Right kidney (tissue), 1 donor: ENCODE measurements around the gene TMEM198.

Experiments used
- DNase-seq: peaks from one replicate; pipeline ENCODE4 v3.0.0-alpha.2; 2016

TMEM198 gene

DNA sequence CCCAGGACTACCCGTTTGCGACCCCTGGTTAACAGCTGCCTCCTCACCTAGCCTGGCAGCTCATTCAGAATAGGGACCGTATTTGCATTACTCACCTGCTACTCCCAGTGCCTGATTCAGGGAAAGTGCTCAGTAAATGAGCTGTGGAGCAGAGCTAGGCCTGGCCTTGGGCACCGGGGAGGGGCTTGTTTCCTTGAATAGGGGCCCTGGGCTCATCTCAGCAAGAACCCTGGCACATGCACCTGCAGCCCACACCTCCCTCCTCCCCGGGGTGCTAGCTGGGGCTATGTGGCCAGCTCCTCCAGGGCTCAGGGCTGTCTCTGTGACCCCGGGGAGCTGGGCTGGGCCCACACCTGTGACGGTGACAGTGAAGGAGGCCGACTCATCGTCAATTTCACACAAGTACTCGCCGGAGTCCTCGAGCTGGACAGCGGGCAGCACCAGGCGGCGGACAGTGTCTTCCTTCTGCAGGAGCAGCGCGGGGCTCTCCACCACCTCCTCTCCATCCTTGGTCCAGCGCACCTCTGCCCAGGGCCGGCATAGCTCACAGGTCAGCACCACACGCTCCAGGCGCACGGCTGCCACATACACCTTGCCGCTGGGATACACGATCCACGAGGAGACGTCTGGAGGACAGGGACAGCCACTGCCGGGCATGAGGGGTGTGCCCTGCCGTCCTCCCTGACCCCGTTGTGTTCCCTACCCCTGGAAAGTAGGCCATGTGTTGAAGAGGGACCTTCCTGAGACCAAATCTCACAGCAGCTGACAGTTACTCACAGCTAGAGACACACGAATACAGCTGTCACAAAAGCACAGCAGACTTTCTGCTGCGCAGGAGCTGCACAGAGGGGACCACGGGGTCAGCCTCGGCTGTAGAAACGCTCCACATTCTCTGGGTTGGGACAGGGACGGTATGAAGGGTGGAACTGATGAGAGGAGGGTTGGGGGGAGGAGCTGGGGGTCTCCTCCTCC is 18.5 kb downstream of the TMEM198 start:
- no peak for DNase-seq

DNA sequence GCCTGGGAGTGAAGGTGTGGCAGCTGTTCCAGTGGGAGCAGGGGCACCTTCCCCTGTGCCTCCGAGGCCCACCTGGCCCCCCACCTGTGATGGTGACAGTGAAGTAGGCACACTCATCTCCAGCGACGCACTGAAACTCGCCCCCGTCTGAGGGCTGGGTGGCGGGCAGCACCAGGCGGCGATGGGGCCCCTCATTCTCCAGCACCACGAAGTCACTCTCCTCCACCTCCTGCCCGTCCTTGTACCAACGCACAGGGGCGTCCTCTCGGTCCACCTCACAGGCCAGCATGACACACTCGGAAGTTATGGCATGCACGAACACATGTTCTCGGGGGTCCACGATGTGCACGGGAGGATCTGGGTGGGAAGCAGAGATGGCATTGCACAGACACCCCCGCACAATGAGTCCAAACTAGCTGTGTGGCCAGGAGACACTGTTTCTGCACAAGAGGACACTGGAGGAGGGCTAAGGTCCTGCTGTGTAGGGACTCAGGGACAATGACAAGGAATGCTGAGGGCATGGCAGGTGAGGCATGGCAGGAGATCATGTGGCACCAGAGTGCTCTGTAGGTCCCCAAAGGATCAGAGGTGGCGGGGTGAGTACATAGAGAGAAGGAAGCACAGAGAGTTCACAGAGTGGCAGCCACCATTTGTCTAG is 19.6 kb downstream of the TMEM198 start:
- DNase-seq: no peak

DNA sequence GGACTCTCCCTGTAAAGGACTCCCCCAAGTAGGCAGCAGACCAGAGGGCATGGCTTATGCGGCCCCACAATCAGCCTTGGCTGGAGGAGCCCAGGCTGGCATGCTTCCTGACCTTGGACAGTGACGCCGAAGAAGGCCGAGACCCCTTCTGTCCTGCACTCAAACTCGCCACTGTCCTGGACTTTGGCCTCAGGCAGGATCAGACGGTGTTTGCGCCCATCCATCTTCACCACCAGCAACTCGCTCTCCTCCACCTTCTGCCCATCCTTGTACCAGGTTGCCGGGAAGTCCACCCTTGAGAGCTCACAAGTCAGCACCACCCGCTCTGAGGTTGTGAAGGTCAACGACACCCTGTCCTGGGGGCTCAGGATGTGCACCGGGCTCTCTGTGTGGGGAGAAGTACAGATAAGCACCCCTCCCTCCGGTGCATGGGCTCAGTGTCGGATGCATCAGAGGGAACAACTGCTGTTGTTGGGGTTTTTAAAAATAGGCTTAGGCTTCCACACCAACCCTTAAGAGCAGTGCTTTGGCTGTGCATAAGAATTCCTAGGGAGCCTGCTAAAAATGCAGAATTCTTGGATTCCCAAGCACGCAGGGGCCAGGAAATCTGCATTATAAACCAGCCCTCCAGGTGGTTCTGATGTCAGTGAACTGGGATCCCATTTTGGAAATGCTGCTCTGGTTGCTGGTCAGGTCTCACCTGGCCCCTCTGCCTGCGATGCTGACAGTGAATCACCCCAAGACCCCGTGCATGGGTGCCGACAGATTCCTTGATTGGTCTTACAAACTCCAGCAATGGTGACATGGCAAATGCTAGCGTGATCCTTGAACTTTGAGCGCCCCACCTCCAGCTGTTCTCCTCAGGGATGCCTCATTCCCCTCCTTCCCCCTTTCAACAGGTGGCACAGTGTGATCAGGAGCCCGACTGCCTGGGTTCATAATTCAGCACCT is 21.6 kb downstream of the TMEM198 start:
- DNase-seq: no peak

DNA sequence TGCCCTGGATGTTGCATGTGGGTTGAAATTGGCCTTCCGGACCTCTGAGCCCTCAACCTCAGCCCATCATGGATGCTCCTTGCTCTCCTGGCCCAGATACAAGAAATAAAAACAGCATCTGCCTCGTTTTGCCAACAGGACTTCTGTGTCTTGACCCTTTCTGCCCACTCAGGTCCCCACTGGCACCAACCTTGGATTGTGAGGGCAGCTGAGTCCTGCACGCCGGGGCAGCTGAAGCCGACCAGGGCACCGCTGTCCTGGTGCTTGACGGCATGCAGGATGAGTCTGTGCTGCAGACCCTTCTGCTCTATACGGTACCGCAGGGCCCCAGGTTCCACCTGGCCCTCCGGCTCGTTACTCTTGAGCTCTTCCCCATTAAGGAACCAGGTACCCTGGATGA is 22.8 kb downstream of the TMEM198 start:
- no peak for DNase-seq

DNA sequence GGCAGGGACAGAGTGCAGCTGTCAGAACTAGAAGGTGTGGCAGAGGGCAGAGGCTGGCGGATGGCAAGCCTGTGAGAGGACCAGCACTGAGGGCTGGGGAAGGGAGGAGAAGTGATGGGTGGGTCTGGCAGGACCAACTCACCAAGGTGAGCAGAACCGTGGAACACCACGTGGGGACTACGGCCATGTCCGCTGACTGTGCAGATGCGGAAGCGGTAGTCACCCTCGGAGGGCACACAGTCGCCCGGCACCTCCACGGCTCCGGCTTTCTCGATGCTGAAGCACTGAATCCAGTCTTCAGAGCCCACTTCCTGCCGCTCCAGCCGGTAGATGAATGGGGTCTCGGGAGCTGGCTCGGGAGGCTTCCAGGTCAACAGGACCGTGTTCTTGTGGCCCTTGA is 23.3 kb downstream of the TMEM198 start:
- no peak for DNase-seq

GRCh38 chr2:219567791-219568361 is 24.0 kb downstream of the TMEM198 start:
- DNase-seq: no peak

- no peak for DNase-seq
Measured at GRCh38 chr2:219569041-219569440, 25.2 kb downstream of the TMEM198 start.

DNA sequence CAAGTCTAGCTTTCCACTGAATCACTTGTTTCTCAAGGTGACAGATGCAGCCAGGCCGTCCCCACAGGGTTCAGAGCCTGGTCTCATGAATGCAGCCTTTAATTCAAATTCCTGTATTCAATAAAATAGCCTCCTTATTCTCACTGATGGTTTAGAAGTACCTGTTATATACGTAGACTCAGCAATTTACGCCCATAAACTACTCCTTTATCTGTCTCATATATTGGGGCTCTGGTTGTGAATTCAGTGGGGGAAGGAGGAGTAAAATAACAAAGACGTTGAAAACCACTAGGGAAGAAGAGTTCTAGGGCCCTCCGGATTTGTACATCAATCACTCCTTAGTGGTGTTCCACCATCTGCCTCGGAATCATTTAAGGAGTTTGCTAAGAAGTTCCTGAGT is 25.8 kb downstream of the TMEM198 start:
- DNase-seq: no peak

DNA sequence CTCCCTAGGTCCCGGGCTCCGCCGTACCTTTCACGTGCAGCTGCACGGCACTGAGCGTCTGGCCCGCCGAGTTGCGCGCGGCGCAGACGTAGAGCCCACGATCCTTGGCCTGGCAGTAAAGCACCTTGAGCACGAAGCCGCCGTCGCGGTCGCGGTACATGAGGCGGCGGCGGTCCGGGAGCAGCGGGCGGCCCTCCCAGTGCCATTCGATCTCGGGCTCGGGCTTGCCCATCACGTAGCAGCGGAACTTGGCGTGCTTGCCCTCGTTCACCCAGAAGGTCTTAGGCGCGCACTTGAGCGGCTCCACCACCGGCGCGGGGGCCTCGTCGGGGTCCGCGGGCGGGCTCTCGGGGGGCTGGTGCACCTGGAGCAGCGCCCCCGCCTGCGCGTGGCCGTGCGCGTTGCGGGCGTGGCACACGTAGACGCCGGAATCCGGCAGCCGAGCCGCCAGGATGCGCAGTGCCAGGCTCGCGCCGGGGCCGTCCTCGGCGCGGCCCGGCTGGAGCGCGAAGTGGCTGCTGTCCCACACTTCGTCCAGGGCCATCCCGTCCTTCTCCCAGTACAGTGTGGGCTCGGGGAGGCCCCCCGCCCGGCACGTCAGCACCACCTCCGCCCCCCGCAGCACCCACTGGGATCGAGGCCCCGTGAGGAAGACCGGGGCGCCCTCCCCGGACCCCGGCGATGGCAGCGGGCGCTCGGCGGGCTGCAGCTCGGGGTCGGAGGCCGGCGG is 26.5 kb downstream of the TMEM198 start:
- peak; percentile 73 for DNase-seq

- DNase-seq: peak; percentile 80
Measured at GRCh38 chr2:219570924-219571310, 27.1 kb downstream of the TMEM198 start.

GRCh38 chr2:219571311-219572236 is 27.7 kb downstream of the TMEM198 start, which contains the start of gene OBSL1:
Gene OBSL1, minus strand, starts transcription at chr2:219571539. Its CDS starts 307 bp downstream, at chr2:219571232.
- DNase-seq: peak; percentile 77

- no peak for DNase-seq
Measured at GRCh38 chr2:219572237-219573001, 28.6 kb downstream of the TMEM198 start, which contains the start of gene INHA. Gene INHA, plus strand, starts transcription at chr2:219572310. Its CDS starts 65 bp downstream, at chr2:219572375.

GRCh38 chr2:219573166-219573565 is 29.3 kb downstream of the TMEM198 start:
- DNase-seq: no peak

DNA sequence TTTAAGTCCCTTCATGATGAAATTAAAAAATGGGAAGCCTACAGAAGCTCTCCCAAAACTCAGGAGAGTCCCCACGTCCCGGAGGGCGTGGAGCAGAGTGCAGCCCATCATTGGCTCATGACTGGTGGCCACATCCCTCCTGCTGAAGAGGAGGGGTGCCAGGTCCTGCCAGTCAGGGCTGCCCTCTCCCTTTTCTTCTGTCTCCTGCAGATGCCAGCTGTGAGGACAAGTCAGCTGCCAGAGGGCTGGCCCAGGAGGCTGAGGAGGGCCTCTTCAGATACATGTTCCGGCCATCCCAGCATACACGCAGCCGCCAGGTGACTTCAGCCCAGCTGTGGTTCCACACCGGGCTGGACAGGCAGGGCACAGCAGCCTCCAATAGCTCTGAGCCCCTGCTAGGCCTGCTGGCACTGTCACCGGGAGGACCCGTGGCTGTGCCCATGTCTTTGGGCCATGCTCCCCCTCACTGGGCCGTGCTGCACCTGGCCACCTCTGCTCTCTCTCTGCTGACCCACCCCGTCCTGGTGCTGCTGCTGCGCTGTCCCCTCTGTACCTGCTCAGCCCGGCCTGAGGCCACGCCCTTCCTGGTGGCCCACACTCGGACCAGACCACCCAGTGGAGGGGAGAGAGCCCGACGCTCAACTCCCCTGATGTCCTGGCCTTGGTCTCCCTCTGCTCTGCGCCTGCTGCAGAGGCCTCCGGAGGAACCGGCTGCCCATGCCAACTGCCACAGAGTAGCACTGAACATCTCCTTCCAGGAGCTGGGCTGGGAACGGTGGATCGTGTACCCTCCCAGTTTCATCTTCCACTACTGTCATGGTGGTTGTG is 30.9 kb downstream of the TMEM198 start:
- no peak for DNase-seq

DNA sequence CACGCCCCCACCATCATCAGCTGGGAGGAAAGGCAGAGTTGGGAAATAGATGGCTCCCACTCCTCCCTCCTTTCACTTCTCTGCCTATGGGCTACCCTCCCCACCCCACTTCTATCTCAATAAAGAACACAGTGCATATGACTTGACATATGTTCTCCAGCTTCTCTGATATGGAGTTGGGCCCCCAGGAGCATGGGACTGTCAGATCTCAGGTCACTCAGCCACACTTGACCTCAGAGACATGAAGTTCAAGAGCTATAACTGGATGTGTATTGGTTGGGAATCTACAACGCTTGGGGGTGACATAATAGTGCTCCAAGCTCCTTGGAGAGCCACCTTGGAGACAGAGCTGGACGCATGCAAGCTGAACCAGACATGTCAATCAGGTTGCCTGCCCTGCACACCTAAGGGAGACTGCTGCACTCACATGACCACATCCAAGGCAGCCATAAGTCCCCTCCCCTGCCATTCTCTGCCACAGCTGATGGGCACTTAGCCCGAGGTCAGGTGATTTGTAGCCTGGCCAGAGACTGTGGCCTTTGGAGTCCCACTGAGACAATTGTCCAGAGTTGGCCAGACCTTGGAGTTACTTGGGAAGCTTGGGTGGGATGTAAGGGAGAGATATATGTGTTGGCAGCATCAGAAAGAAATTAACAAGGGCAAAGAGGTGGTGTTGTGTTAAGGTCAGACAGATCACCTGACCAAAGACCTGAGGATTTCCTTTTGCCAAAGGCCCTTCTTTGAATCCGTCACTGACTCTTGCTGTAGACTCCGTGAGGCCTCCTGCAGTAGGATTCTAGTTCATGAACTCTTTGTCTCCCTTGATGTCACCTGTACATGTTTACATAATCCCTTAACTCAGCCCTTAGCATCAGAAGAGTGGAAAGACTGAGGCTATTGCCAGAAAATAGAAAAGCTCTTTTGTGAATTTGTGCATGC is 32.0 kb downstream of the TMEM198 start:
- no peak for DNase-seq

GRCh38 chr2:219576505-219577388 is 32.9 kb downstream of the TMEM198 start:
- DNase-seq: peak; percentile 71
